Mucosa of stomach (tissue), 1 donor: ENCODE measurements around the gene GLO1.

Experiments used
- H3K27me3 ChIP-seq: one replicate; pipeline ENCODE4 v1.7.0; 2013; ENCODE audit warnings: mild to moderate bottlenecking, low read length; ENCODE audit not compliant: control insufficient read depth, insufficient read depth
- H3K36me3 ChIP-seq: one replicate; pipeline ENCODE4 v1.7.0; 2013; ENCODE audit warnings: low read length; ENCODE audit not compliant: control insufficient read depth, insufficient read depth
- H3K4me1 ChIP-seq: one replicate; pipeline ENCODE4 v1.7.0; 2013; ENCODE audit warnings: mild to moderate bottlenecking, low read length; ENCODE audit not compliant: control insufficient read depth, insufficient read depth
- H3K4me3 ChIP-seq: one replicate; pipeline ENCODE4 v1.7.0; 2013; ENCODE audit warnings: low read length
- H3K9ac ChIP-seq: one replicate; pipeline ENCODE4 v1.7.0; 2013; ENCODE audit warnings: mild to moderate bottlenecking, low read length, moderate library complexity
- H3K9me3 ChIP-seq: one replicate; pipeline ENCODE4 v1.7.0; 2013; ENCODE audit warnings: mild to moderate bottlenecking, low read length, moderate library complexity; ENCODE audit not compliant: control insufficient read depth
- donor health status: Pancreatic carcinoma.

Gene GLO1

DNA sequence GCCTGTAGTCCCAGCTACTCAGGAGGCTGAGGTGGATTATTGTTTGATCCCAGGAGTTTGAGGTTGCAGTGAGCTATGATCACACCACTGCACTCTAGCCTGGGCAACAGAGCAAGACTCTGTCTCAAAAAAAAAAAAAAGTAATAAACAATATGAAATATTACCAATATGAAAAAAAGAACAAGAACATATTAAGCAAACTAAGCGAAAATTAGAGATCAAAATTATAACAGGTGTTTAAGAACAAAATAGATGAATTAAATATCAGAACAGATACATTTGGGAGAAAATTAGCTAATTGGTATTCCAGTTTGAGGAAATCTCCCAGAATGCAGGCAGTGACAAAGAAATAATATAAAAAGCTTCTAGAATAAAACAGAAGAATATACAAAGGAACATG lies 23.3 kb downstream of the GLO1 start:
- H3K27me3 ChIP-seq = no peaks in the 10 kb centered on the region
- no peaks in the 10 kb centered on the region for H3K9me3 ChIP-seq
- H3K4me1 ChIP-seq = no peaks in the 10 kb centered on the region
- no peak overlapping the region for H3K4me3 ChIP-seq
- no peak overlapping the region for H3K9ac ChIP-seq
- no peaks in the 10 kb centered on the region for H3K36me3 ChIP-seq

DNA sequence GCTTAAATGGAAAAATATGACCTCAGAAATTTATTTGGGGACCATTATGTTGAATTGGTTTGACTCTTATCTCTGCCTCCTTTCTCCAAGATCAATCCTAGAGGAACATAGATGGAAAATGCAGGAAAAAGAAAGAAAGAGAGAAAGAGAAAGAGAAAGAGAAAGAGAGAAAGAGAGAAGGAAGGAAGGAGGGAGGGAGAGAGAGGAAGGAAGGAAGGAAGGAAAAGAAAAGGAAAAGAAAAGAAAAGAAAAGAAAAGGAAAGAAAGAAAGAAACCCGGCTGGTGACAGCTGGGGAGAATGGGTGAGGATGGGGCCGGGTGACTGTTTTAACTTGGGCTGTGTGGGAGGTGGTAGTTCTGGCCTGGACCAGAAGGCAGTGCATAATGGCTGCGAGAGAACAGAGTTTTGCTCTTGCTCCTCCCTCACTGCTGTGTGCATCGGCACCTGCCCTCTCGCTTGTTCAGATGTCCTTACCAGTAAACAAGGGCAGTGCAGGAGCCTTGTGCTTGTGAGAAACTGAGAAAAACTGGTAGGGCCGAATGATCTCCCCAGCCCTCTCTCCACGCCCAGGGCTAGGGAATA lies 24.7 kb downstream of the GLO1 start:
- H3K9ac ChIP-seq = no peak overlapping the region
- H3K9me3 ChIP-seq = no peaks in the 10 kb centered on the region
- no peak overlapping the region for H3K4me3 ChIP-seq
- H3K36me3 ChIP-seq = no peaks in the 10 kb centered on the region
- H3K4me1 ChIP-seq = no peaks in the 10 kb centered on the region
- H3K27me3 ChIP-seq = no peaks in the 10 kb centered on the region

DNA sequence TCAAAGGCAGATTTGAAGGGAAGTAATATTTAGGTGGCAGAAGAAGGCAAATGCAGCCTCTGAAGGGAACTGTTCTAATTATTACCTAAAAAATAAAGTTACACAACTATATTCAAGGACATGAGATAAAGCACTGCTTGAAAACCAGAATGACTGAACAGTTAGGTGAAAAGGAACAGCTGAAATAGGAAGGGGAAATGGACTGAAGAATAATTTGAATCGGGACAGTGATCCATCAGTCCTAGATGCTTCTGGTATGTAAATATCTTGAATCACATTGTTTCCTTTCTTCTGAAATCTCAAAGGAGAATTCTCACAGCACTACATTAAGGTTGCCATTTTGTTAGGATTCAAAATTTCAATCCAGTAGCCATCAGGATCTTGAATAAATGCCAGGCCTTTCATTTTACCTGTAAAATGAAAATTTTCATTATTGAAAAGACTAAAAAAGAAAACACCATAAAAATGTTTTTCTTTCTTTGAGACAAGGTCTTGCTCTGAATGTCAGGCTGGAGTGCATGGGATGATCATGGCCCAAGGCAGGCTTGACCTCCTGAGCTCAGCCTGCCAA lies 25.9 kb downstream of the GLO1 start:
- H3K9ac ChIP-seq = no peak overlapping the region
- H3K4me1 ChIP-seq = no peaks in the 10 kb centered on the region
- H3K36me3 ChIP-seq = no peaks in the 10 kb centered on the region
- H3K4me3 ChIP-seq = no peak overlapping the region
- no peaks in the 10 kb centered on the region for H3K27me3 ChIP-seq
- no peaks in the 10 kb centered on the region for H3K9me3 ChIP-seq

DNA sequence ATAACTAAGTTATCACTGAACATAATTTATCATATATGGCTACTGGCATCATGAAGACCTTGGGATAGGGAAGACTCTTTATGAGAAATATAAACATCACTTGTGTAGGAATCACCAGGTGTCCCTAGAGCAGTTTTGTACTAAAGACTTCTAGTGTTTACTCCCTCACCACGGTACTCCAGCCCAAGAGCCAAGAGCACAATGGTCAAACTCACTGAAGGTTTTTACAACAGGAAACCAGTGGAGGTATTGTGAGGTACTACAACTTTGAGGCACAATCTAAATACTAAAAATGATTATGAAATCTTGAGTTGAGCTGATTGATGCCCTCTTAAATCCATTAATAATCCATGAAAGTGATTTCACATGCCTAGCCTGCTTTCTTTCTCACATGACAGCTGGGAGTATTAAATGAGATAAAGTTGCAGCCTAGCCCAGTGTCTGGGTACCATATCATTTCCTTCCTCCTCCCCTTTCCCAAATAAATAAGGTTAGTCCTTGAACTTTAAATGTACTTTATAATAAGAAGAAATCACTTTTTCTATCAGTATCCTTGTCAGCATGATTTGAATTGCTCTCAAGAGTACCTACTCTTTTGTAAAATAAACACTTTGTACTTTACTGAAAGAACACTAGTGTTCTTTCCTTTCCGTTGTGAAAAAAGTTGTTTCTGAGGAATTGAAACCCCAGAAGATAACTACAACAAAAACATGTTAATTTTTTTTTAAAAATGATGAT lies 26.5 kb downstream of the GLO1 start:
- H3K4me1 ChIP-seq = no peaks in the 10 kb centered on the region

DNA sequence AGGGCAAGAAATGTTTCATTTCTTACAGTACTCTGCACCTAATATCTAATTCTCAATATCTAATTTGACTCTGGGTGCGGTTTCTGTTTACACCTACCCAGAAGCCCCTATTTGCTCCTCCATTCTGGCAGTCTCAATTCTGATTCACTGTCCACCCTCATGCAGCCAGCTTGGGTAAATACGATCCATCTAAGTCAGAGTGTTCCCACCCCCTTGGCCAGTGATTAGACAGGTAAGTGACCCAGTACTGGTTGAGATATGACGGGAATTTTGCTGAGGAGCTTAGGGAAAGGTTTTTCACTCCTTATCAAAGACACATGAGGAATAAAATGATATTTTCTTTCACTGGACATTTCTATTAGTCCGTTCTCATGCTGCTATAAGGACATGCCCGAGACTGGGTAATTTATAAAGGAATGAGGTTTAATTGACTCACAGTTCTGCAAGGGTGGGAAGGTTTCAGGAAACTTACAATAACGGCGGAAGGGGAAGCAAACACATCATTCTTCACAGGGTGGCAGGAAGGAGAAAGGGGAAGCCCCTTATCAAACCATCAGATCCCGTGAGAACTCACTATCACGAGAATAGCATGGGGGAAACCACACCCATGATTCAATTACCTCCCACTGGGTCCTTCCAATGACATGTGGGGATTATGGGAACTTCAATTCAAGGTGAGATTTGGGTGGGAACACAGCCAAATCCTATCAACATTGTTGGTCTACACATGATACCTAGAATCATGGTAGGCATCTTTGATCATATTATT lies 29.4 kb downstream of the GLO1 start:
- H3K9me3 ChIP-seq = no peaks in the 10 kb centered on the region
- H3K4me3 ChIP-seq = no peak overlapping the region
- H3K27me3 ChIP-seq = no peaks in the 10 kb centered on the region
- H3K9ac ChIP-seq = no peak overlapping the region
- no peaks in the 10 kb centered on the region for H3K36me3 ChIP-seq
- H3K4me1 ChIP-seq = no peaks in the 10 kb centered on the region

More for the DNA sequence above, 26.5 kb downstream of the GLO1 start:
- Histone ChIP-seq H3K4me3 (no peak overlapping the region), H3K9ac (no peak overlapping the region), H3K36me3 (no peaks in the 10 kb centered on the region), H3K9me3 (no peaks in the 10 kb centered on the region), H3K27me3 (no peaks in the 10 kb centered on the region)

DNA sequence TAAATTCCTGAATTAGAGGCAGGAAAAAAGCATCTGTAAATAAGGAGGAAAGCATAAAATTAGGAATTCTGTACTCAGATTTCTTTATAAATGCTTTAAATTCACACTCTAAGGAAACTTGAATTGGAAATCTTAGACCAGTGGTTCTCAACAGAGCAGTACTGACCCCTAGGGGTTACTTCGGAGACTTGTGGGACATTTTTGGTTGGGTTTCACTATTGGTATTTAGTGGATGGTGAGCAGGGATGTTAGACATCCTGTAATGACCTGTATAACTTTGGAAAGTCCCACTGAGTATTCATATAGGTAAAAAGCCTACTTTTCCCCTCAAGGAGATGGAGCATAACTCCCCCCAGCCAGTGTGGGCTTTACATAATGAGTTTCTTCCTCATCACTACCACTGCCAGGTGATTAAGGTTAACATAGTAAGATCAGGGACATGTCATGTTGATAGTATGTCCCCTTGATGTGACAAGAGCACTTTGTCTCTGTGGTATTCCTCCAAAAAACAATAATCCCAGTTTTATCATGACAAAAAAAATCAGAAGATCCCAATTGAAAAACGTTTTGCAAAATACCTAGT lies 31.0 kb downstream of the GLO1 start:
- Histone ChIP-seq H3K4me3 (no peak overlapping the region), H3K27me3 (no peaks in the 10 kb centered on the region), H3K9ac (no peak overlapping the region), H3K4me1 (no peaks in the 10 kb centered on the region), H3K36me3 (no peaks in the 10 kb centered on the region), H3K9me3 (no peaks in the 10 kb centered on the region)

DNA sequence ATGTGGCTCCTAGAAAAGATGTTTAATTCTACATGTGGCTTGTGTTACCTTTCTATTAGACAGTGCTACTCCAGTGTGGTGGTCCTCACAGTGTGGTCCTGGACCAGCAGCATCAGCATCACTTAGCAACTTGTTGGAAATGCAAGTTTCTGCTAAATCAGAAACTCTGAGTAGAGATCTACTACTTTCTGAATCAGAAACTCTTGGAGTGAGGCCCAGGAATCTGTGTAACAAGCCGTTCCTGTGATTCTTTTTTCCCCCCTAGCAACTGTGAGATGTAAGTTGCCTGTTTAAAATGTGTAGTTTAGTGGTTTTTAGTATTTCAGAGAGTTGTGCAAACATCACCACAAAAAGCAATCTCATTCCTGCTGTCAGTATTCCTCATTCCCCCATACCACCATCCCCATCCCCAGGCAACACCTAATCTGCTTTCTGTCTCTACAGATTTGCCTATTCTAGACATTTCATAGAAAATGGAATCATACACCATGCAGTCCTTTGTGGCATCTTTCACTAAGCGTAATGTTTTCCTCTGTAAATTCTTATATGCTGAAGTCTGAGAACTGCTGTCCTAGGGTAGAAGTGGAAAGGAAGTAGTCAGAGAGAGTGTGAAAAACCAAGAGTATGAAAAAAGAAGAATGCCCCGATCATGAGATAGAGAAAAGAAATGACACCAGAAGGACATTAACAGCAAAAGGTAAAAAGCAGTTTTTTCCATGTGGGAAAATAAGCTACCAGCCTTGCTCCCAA lies 44.4 kb downstream of the GLO1 start:
- no peak overlapping the region for H3K4me3 ChIP-seq
- no peaks in the 10 kb centered on the region for H3K9me3 ChIP-seq
- H3K4me1 ChIP-seq = no peaks in the 10 kb centered on the region
- H3K36me3 ChIP-seq = no peaks in the 10 kb centered on the region
- no peak overlapping the region for H3K9ac ChIP-seq
- H3K27me3 ChIP-seq = no peaks in the 10 kb centered on the region

DNA sequence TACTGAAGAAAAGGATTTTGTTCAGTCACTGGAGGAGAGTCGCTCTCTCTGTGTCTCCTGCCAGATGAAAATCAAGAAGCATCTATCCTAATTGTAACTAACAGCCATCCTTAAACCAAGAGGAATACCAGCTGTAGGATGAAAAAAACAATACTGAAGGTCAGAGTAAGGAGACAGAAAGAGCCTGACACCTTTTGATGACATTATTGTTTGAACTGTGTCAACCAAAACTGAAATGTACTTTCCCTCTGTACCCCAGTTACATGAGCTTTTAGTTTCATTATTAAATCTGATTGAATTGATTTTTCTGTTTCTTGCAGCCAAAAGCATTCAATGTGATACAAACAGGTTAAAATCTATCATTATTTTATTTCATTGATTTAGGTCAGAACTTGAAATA lies 46.0 kb downstream of the GLO1 start:
- Histone ChIP-seq H3K9ac (no peak overlapping the region), H3K4me1 (no peaks in the 10 kb centered on the region), H3K9me3 (no peaks in the 10 kb centered on the region), H3K4me3 (no peak overlapping the region), H3K27me3 (no peaks in the 10 kb centered on the region), H3K36me3 (no peaks in the 10 kb centered on the region)

DNA sequence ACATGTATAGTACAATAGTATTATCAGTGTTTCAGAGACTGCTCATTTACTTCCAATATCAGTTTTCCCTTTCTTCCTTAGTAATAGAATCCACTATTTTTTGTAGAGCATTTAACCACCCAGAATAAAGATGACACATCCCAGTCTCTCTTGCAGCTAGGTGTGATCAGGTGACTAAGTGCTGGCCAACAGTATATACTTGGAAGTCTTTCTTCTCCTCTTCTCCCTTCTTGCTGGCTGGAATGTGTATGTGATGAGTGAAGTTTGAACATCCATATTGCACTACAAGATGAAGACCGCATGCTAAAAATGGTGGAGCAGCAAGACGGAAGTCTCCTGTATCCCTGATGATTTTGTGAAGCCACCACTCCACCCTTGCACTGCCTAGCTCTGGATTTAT lies 48.7 kb downstream of the GLO1 start:
- Histone ChIP-seq H3K4me1 (no peaks in the 10 kb centered on the region), H3K4me3 (no peak overlapping the region), H3K9me3 (no peaks in the 10 kb centered on the region), H3K36me3 (no peaks in the 10 kb centered on the region), H3K27me3 (no peaks in the 10 kb centered on the region), H3K9ac (no peak overlapping the region)

DNA sequence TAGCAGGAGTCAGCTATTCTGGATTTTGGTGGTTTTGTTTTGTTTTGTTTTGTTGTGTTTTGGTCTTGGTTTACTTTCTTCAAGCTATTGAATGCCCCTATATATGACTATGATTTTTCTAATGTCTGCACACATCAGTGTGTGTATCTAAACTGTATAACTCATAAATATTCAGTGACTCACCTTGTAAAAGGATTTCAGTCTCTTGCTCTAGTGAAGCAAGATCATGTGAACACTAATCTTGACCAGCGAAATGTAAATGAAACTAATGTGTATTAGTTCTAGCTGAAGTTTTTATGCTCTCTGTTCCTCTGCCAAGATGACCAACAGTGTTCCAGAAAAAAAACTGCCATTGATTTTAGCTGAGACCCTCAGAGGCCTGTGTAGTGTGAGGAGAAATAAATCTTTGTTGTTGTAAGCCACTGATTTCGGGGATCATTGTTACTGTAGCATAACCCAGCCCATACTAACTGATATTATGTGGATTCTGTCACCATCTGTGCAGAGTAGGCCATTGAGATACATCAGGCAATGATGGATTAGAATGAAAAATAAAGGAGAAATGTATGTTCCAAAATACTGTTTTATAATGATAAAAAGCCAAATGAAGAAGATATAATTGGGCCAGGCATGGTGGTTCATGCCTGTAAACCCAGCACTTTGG lies 51.7 kb downstream of the GLO1 start:
- H3K27me3 ChIP-seq = no peaks in the 10 kb centered on the region
- no peaks in the 10 kb centered on the region for H3K9me3 ChIP-seq
- H3K4me3 ChIP-seq = no peak overlapping the region
- H3K4me1 ChIP-seq = no peaks in the 10 kb centered on the region
- H3K36me3 ChIP-seq = no peaks in the 10 kb centered on the region
- no peak overlapping the region for H3K9ac ChIP-seq

DNA sequence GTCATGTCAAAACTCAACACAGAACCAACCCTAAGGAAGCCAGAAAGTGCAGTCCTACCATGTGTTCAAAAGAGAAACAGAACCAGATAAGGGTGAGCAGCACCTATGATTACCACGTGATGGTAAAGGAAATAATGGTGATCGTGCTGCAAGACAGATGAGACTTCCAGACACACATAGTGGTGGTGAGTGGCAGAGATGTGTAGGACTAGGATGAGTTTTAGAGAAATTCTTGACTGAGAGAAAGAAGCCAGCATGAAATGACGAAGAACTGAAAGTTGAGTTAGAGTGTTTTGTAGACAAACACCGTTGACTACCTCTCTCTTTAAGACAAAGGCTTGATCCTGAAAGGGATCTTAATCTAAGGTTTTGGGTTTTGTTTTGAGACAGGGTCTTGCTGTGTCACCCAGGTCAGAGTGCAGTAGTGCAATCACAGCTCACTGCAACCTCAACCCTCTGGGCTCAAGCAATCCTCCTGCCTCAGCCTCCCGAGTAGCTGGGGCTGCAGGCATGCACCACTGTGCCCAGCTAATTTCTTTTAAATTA lies 52.7 kb downstream of the GLO1 start:
- Histone ChIP-seq H3K4me3 (no peak overlapping the region), H3K9ac (no peak overlapping the region), H3K4me1 (no peaks in the 10 kb centered on the region), H3K9me3 (no peaks in the 10 kb centered on the region), H3K36me3 (no peaks in the 10 kb centered on the region), H3K27me3 (no peaks in the 10 kb centered on the region)
